Endothelial cell (in vitro differentiated cells): Measurements from ENCODE around the gene ACOT4. TPM values are rescaled to one million over a fixed set of nuclear protein-coding genes. Genes with fewer than 3 reads are reported as not detected.
"Not testable (repeated sequence)": the region's sequence is repeated elsewhere in the genome, so short reads cannot be mapped to it uniquely, and the experiment has no call there.

Source experiments
- DNase-seq: peaks from one replicate; pipeline ENCODE4 v3.0.0; 2021; ENCODE audit warnings: low spot score
- H3K27ac Mint-ChIP-seq: one replicate; pipeline ENCODE4 v1.8.0; 2021; ENCODE audit warnings: mixed read lengths, inconsistent platforms; ENCODE audit not compliant: unreplicated experiment
- H3K27me3 Mint-ChIP-seq: one replicate; pipeline ENCODE4 v1.8.0; 2021; ENCODE audit warnings: mild to moderate bottlenecking, moderate library complexity, mixed read lengths, inconsistent platforms; ENCODE audit not compliant: unreplicated experiment
- H3K36me3 Mint-ChIP-seq: one replicate; pipeline ENCODE4 v1.8.0; 2021; ENCODE audit warnings: mild to moderate bottlenecking, low read depth, mixed read lengths, inconsistent platforms; ENCODE audit not compliant: unreplicated experiment
- H3K4me1 Mint-ChIP-seq: one replicate; pipeline ENCODE4 v1.8.0; 2021; ENCODE audit warnings: mild to moderate bottlenecking, mixed read lengths, inconsistent platforms; ENCODE audit not compliant: unreplicated experiment
- H3K4me3 Mint-ChIP-seq: one replicate; pipeline ENCODE4 v1.8.0; 2021; ENCODE audit warnings: mild to moderate bottlenecking, mixed read lengths, inconsistent platforms; ENCODE audit not compliant: unreplicated experiment
- H3K9me3 Mint-ChIP-seq: one replicate; pipeline ENCODE4 v1.8.0; 2021; ENCODE audit warnings: mixed read lengths, inconsistent platforms; ENCODE audit not compliant: unreplicated experiment
- CTCF ChIP-seq: fragments of 200-600 bp; sonication (generic); IDR thresholded peaks from one replicate; pipeline ENCODE4 v1.5.0; 2021; ENCODE audit warnings: antibody characterized with exemption; ENCODE audit not compliant: unreplicated experiment
- total RNA-seq: library from RNA; stranded (reverse); fragmentation: NEBNext Ultra II Directional; extraction: Animal tissue kit (Norgen Biotek cat#: 25700); gene quantifications from one replicate; pipeline ENCODE4 v1.2.1, GENCODE V29; 2021; ENCODE audit not compliant: unreplicated experiment

The ACOT4 gene
- total RNA-seq, 1 donor from 2014 or later: 0.44 TPM

GRCh38 chr14:73566431-73566830 is 25.2 kb upstream of the ACOT4 start:
- H3K9me3 Mint-ChIP-seq, H3K27me3 Mint-ChIP-seq, H3K27ac Mint-ChIP-seq, DNase-seq, H3K4me3 Mint-ChIP-seq: not testable (repeated sequence)
- Mint-ChIP-seq H3K36me3 (peaks cover 16% of the 10 kb centered on the region), H3K4me1 (peaks cover 24% of the 10 kb centered on the region)

- Mint-ChIP-seq H3K4me1 (peaks cover 24% of the 10 kb centered on the region), H3K4me3 (peak overlapping the region; percentile 76), H3K36me3 (peaks cover 16% of the 10 kb centered on the region)
- not testable (repeated sequence) for H3K27ac Mint-ChIP-seq, H3K27me3 Mint-ChIP-seq, H3K9me3 Mint-ChIP-seq, DNase-seq
These were observed 24.7 kb upstream of the ACOT4 start for GRCh38 chr14:73566935-73567334.

- Mint-ChIP-seq H3K4me1 (peaks cover 24% of the 10 kb centered on the region), H3K27ac (no peak overlapping the region), H3K4me3 (peak overlapping the region; percentile 76), H3K9me3 (no peaks in the 10 kb centered on the region), H3K36me3 (peaks cover 16% of the 10 kb centered on the region), H3K27me3 (peaks cover 7% of the 10 kb centered on the region)
- DNase-seq: no peak
- no peak for TF ChIP-seq CTCF
These were observed 24.3 kb upstream of the ACOT4 start for GRCh38 chr14:73567358-73567757.

GRCh38 chr14:73567951-73568885 is 23.5 kb upstream of the ACOT4 start:
- DNase-seq: no peak
- no peak for TF ChIP-seq CTCF
- peaks cover 11% of the 10 kb centered on the region for H3K36me3 Mint-ChIP-seq
- H3K27me3 Mint-ChIP-seq: peaks cover 7% of the 10 kb centered on the region
- no peaks in the 10 kb centered on the region for H3K9me3 Mint-ChIP-seq
- H3K4me1 Mint-ChIP-seq: peaks cover 24% of the 10 kb centered on the region
- H3K4me3 Mint-ChIP-seq: peak overlapping the region; percentile 89
- H3K27ac Mint-ChIP-seq: peak overlapping the region; percentile 89

GRCh38 chr14:73568886-73569184 is 22.8 kb upstream of the ACOT4 start:
- H3K27ac Mint-ChIP-seq: peak overlapping the region; percentile 89
- H3K4me1 Mint-ChIP-seq: peaks cover 24% of the 10 kb centered on the region
- DNase-seq, H3K9me3 Mint-ChIP-seq, H3K27me3 Mint-ChIP-seq: not testable (repeated sequence)
- peak overlapping the region; percentile 89 for H3K4me3 Mint-ChIP-seq
- H3K36me3 Mint-ChIP-seq: peaks cover 11% of the 10 kb centered on the region

- Mint-ChIP-seq H3K27ac (peak within 1 kb of the TSS; percentile 89), H3K36me3 (peaks cover 12% of the 10 kb centered on the region), H3K4me3 (peak within 1 kb of the TSS; percentile 89), H3K4me1 (peaks cover 24% of the 10 kb centered on the region)
- DNase-seq: peak; percentile 60
- H3K9me3 Mint-ChIP-seq, H3K27me3 Mint-ChIP-seq: not testable (repeated sequence)
These were observed 22.3 kb upstream of the ACOT4 start, which contains the start of gene ACOT2 for GRCh38 chr14:73569185-73569958. TSS of gene ACOT2 (plus strand) at chr14:73569213. CDS start at chr14:73569241, 28 bp downstream.
